Osteoblast (primary cell): ENCODE results near the gene PHF13. TPM values are rescaled to one million over a fixed set of nuclear protein-coding genes. Genes with fewer than 3 reads are reported as not detected.

Experiments
- DNase-seq: peaks from one replicate; pipeline ENCODE4 v3.0.0; 2011; ENCODE audit warnings: low spot score, mixed read lengths; ENCODE audit not compliant: insufficient read length; ENCODE audit errors: missing footprints
- H2AFZ ChIP-seq: 2 replicates; pipeline ENCODE4 v1.6.0; 2011; ENCODE audit warnings: mild to moderate bottlenecking, low read length
- H3K27ac ChIP-seq: 2 replicates; pipeline ENCODE4 v1.5.1; 2011; ENCODE audit warnings: mild to moderate bottlenecking, low read depth, low read length, moderate library complexity
- H3K27me3 ChIP-seq: 2 replicates; pipeline ENCODE4 v1.6.0; 2012; ENCODE audit warnings: mild to moderate bottlenecking, control low read depth, inconsistent platforms, low read length, moderate library complexity; ENCODE audit not compliant: insufficient read depth
- H3K36me3 ChIP-seq: 2 replicates; pipeline ENCODE4 v1.5.1; 2011; ENCODE audit warnings: mild to moderate bottlenecking, low read length, control low read depth, moderate library complexity; ENCODE audit not compliant: insufficient read depth
- H3K4me1 ChIP-seq: 2 replicates; pipeline ENCODE4 v1.5.1; 2011; ENCODE audit warnings: mild to moderate bottlenecking, low read length, control low read depth, moderate library complexity; ENCODE audit not compliant: insufficient read depth
- H3K4me2 ChIP-seq: 2 replicates; pipeline ENCODE4 v1.6.0; 2011; ENCODE audit warnings: mild to moderate bottlenecking, low read length; ENCODE audit not compliant: insufficient read depth
- H3K4me3 ChIP-seq: fragments of 200-600 bp; sonication (generic); 3 replicates; pipeline ENCODE4 v1.5.1; 2012; ENCODE audit warnings: mild to moderate bottlenecking, low read length, inconsistent platforms; ENCODE audit not compliant: insufficient read depth
- H3K79me2 ChIP-seq: 2 replicates; pipeline ENCODE4 v1.6.0; 2012; ENCODE audit warnings: mild to moderate bottlenecking, low read length, control low read depth, inconsistent platforms; ENCODE audit not compliant: insufficient read depth
- H3K9me3 ChIP-seq: 2 replicates; pipeline ENCODE4 v1.5.1; 2011; ENCODE audit warnings: low read depth, low read length, control low read depth
- H4K20me1 ChIP-seq: 2 replicates; pipeline ENCODE4 v1.6.0; 2012; ENCODE audit warnings: mild to moderate bottlenecking, low read length, control low read depth; ENCODE audit not compliant: insufficient read depth
- CTCF ChIP-seq: IDR thresholded peaks from 2 replicates; pipeline ENCODE4 v1.5.1; 2011; ENCODE audit warnings: mild to moderate bottlenecking, low read depth, low read length, moderate library complexity; ENCODE audit errors: extremely low read depth
- total RNA-seq: library from RNA; depleted of rRNA; stranded (reverse); fragments of >200 nt; gene quantifications from 2 replicates; pipeline ENCODE4 v1.2.3, GENCODE V29; 2012

Gene PHF13
- total RNA-seq, 1 donor = 13.4 TPM

- Histone ChIP-seq H3K79me2 (peaks cover 62% of the 10 kb centered on the region), H3K4me3 (peak overlapping the region; percentile 96), H3K4me2 (peak overlapping the region; percentile 53), H4K20me1 (peaks cover 34% of the 10 kb centered on the region), H3K4me1 (peaks cover 5% of the 10 kb centered on the region), H3K9me3 (no peaks in the 10 kb centered on the region), H3K27ac (no peak overlapping the region), H3K27me3 (no peaks in the 10 kb centered on the region), H3K36me3 (peaks cover 19% of the 10 kb centered on the region), H2AFZ (no peak overlapping the region)
- DNase-seq = peak; percentile 98
- no peak for TF ChIP-seq CTCF
Observed at GRCh38 chr1:6614019-6614928, 743 bp downstream of the PHF13 start.

- H3K27ac ChIP-seq = no peak overlapping the region
Observed at GRCh38 chr1:6614929-6615785, 1.6 kb downstream of the PHF13 start.

GRCh38 chr1:6619045-6619444 lies 5.5 kb downstream of the PHF13 start:
- H4K20me1 ChIP-seq = peaks cover 70% of the 10 kb centered on the region
- no peaks in the 10 kb centered on the region for H3K9me3 ChIP-seq
- H3K79me2 ChIP-seq = peaks cover 91% of the 10 kb centered on the region
- no peaks in the 10 kb centered on the region for H3K27me3 ChIP-seq
- H3K4me1 ChIP-seq = no peaks in the 10 kb centered on the region
- no peak for DNase-seq
- no peak overlapping the region for H3K4me3 ChIP-seq
- H3K27ac ChIP-seq = no peak overlapping the region
- peaks cover 63% of the 10 kb centered on the region for H3K36me3 ChIP-seq
- H3K4me2 ChIP-seq = no peak overlapping the region
- H2AFZ ChIP-seq = no peak overlapping the region
- TF ChIP-seq CTCF = no peak

More at GRCh38 chr1:6614929-6615785, 1.6 kb downstream of the PHF13 start:
- Histone ChIP-seq H3K4me1 (peaks cover 5% of the 10 kb centered on the region), H4K20me1 (peaks cover 38% of the 10 kb centered on the region), H3K9me3 (no peaks in the 10 kb centered on the region), H3K4me3 (peak overlapping the region; percentile 96), H2AFZ (no peak overlapping the region), H3K4me2 (peak overlapping the region; percentile 88), H3K27me3 (no peaks in the 10 kb centered on the region), H3K79me2 (peaks cover 71% of the 10 kb centered on the region), H3K36me3 (peaks cover 28% of the 10 kb centered on the region)
- peak; percentile 85 for DNase-seq
- no peak for TF ChIP-seq CTCF
